Nephron (organoid): ENCODE measurements around the gene VPS13D.
A peak's percentile ranks its signal among the peaks of the same experiment; 100 is the strongest.

Experiments used
- H3K27ac Mint-ChIP-seq, 3 experiments: 2 replicates each; pipeline ENCODE4 v1.8.0; 2020; ENCODE audit warnings: mixed read lengths in 3 of 3, mild to moderate bottlenecking in 2 of 3, moderate library complexity in 1 of 3
- H3K27me3 Mint-ChIP-seq: 2 replicates; pipeline ENCODE4 v1.8.0; 2021; ENCODE audit warnings: low read depth, mild to moderate bottlenecking, moderate library complexity, mixed read lengths
- H3K36me3 Mint-ChIP-seq: 2 replicates; pipeline ENCODE4 v1.8.0; 2020; ENCODE audit warnings: low read depth, mixed read lengths
- H3K4me1 Mint-ChIP-seq: 2 replicates; pipeline ENCODE4 v1.8.0; 2020; ENCODE audit warnings: mixed read lengths
- H3K4me3 Mint-ChIP-seq, 3 experiments: 2 replicates each; pipeline ENCODE4 v1.8.0; 2020; ENCODE audit warnings: mild to moderate bottlenecking in 3 of 3, mixed read lengths in 3 of 3, moderate library complexity in 2 of 3
- H3K9me3 Mint-ChIP-seq: 2 replicates; pipeline ENCODE4 v1.8.0; 2020; ENCODE audit warnings: mixed read lengths
- TF ChIP-seq, protein P1 (sequence below), 3 experiments: fragments of 200-600 bp; sonication (generic); IDR thresholded peaks; one replicate each; pipeline ENCODE4 v1.5.0; 2021; ENCODE audit warnings: antibody characterized with exemption in 3 of 3; ENCODE audit not compliant: unreplicated experiment in 3 of 3

The VPS13D gene

DNA sequence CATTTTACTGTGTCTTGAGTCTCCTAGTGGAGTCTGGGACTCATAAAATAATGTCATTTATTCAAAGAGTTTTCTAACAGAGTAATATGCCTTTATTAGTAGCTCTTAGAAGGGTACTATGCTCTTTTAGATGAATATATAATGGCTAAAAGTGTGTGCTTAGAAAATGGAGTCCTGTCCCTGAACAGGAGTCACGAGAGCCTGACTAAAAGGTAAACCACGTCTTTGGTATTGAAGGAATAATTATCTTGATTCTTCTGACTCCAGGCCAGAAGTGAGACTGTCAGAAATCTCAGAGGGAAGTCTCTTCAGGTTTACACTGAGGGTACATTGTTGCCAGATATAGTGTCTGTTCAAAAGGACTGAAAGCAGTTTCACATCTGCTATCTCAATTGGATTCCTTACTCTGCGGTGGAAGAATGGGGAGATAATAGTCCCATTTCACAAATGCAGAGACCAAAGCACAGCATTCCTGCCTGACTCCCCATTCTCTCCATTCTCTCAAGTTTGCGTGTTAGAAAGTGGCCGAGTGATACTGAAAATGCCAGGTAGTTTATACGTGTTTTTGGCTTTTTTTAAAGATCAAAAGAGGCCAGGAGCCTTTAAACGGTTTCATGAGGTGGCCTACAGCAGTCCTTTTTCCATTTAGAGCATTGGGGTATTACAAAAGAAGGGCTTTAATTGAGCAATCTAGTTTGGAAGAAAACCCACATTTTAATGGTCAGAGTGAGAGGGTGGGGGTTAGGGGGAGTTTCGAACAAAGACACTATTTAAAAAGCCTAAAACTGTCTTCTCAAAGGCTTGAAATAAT, 176.6 kb downstream of the VPS13D start:
- no peaks in the 10 kb centered on the region for H3K27me3 Mint-ChIP-seq
- peak overlapping the region; percentile 91 to 93 (median 91) for H3K27ac Mint-ChIP-seq
- H3K4me3 Mint-ChIP-seq = no peak overlapping the region
- TF ChIP-seq, protein P1, sequence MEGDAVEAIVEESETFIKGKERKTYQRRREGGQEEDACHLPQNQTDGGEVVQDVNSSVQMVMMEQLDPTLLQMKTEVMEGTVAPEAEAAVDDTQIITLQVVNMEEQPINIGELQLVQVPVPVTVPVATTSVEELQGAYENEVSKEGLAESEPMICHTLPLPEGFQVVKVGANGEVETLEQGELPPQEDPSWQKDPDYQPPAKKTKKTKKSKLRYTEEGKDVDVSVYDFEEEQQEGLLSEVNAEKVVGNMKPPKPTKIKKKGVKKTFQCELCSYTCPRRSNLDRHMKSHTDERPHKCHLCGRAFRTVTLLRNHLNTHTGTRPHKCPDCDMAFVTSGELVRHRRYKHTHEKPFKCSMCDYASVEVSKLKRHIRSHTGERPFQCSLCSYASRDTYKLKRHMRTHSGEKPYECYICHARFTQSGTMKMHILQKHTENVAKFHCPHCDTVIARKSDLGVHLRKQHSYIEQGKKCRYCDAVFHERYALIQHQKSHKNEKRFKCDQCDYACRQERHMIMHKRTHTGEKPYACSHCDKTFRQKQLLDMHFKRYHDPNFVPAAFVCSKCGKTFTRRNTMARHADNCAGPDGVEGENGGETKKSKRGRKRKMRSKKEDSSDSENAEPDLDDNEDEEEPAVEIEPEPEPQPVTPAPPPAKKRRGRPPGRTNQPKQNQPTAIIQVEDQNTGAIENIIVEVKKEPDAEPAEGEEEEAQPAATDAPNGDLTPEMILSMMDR (IDR thresholded peaks at IDR 0.05; ENCODE audit: unreplicated experiment in 3 of 3) = peak in 1 of 3 experiments; percentile 3
- peaks cover 49% of the 10 kb centered on the region for H3K36me3 Mint-ChIP-seq
- H3K9me3 Mint-ChIP-seq = peaks cover 11% of the 10 kb centered on the region
- H3K4me1 Mint-ChIP-seq = peaks cover 71% of the 10 kb centered on the region

DNA sequence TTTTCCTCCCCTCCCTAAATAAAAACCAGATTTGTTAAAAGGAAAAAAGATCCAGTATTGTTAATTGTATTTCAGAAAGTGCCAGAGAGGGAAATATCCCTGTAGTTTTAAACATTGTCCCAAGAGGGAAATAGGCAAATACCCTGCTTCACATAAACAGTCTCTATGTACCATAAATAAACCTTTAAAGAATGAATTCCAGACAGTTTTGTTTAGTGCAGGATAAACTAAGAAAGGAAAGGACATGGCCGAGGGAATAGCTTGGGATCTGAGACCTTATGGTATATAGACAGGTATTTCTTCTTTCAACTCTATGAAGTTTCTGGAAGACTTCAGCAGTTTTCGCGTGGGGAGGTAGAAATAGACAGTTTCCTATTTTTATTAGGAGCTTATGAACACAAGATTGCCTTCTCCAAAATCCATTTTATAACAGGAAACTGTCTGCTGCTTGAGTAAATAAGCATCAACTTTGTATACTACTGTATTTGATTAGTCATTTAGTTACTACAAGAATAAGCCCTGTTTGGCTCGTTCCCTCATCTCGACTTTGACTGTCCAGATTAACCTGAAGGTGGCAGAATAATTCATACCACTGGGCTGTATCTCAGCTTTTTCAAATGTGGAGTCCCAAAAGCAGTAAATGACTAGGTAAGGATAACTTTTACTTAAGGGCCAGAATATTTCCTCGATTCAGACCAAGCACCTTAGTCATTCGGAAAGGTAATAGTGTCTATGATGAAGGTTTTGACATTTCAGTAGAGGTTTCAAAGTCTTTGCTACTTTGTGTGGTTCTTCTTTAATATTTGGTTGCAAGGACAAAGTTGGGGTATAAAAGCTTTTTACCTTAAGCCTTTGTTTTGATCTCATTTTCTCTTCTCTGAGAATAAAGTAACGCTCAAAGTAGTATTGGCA, 177.5 kb downstream of the VPS13D start:
- Mint-ChIP-seq H3K4me3 (peak overlapping the region in 1 of 3 experiments; percentile 3), H3K27ac (peak overlapping the region; percentile 91 to 93 (median 91)), H3K4me1 (peaks cover 64% of the 10 kb centered on the region), H3K9me3 (peaks cover 18% of the 10 kb centered on the region), H3K27me3 (no peaks in the 10 kb centered on the region), H3K36me3 (peaks cover 58% of the 10 kb centered on the region)
- TF ChIP-seq, protein P1 (IDR thresholded peaks at IDR 0.05; ENCODE audit: unreplicated experiment in 3 of 3) = peak in 2 of 3 experiments; percentile 27 to 45

GRCh38 chr1:12407962-12408454, 178.2 kb downstream of the VPS13D start:
- H3K4me1 Mint-ChIP-seq = peaks cover 61% of the 10 kb centered on the region
- H3K36me3 Mint-ChIP-seq = peaks cover 65% of the 10 kb centered on the region
- H3K4me3 Mint-ChIP-seq = no peak overlapping the region
- H3K27ac Mint-ChIP-seq = peak overlapping the region; percentile 90 to 93 (median 91)
- peaks cover 18% of the 10 kb centered on the region for H3K9me3 Mint-ChIP-seq
- H3K27me3 Mint-ChIP-seq = no peaks in the 10 kb centered on the region
- TF ChIP-seq, protein P1 (IDR thresholded peaks at IDR 0.05; ENCODE audit: unreplicated experiment in 3 of 3) = no peak

DNA sequence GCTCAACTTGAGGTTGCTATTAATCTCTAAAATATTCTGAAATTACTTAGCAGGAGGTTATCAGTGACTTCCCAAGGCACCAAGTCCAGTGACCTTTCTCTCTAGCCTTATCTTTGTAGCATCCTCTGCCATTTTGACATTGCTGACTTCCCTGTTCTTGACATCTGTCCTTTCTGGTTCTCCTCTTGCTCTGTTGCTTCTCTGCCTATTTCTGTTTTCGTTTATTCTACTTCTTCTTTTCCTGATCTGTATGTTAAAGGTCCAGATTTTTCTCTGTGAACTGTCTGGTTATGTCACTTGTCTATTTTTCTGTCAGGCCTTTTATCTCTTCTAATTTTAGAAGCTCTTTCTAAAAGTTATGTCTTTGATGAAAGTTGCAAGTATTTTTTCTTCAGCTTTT, 178.8 kb downstream of the VPS13D start:
- TF ChIP-seq, protein P1 (IDR thresholded peaks at IDR 0.05; ENCODE audit: unreplicated experiment in 3 of 3) = no peak
- H3K27ac Mint-ChIP-seq = peak overlapping the region; percentile 86 to 91 (median 91)
- H3K4me1 Mint-ChIP-seq = peaks cover 57% of the 10 kb centered on the region
- peak overlapping the region in 1 of 3 experiments; percentile 4 for H3K4me3 Mint-ChIP-seq
- peaks cover 64% of the 10 kb centered on the region for H3K36me3 Mint-ChIP-seq
- H3K27me3 Mint-ChIP-seq = no peaks in the 10 kb centered on the region
- H3K9me3 Mint-ChIP-seq = peaks cover 18% of the 10 kb centered on the region

DNA sequence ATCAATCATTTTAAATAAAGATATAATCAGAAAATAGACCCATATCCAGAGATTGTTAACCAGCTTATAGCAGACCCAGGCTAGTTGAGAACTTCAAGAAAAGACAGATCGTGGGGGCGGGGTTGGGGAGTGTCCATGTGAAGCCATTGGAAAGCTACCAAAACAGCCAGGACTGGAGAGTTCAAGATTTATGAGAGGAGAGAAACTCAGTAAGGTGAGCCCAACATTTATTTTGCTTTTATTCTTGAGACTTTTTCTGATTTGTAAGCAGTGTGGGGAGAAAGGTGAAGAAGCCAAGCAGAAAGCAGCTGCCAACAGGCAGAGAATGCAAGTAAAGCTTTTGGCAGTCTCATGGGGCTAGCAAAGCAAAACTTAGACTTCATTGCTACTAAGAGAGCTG, 179.9 kb downstream of the VPS13D start:
- H3K36me3 Mint-ChIP-seq = peaks cover 62% of the 10 kb centered on the region
- peaks cover 51% of the 10 kb centered on the region for H3K4me1 Mint-ChIP-seq
- H3K4me3 Mint-ChIP-seq = peak overlapping the region in 2 of 3 experiments; percentile 2 to 35
- H3K27me3 Mint-ChIP-seq = no peaks in the 10 kb centered on the region
- peaks cover 20% of the 10 kb centered on the region for H3K9me3 Mint-ChIP-seq
- H3K27ac Mint-ChIP-seq = peak overlapping the region; percentile 89 to 94 (median 91)
- TF ChIP-seq, protein P1 (IDR thresholded peaks at IDR 0.05; ENCODE audit: unreplicated experiment in 3 of 3) = no peak
